Measurements from ENCODE around the gene CLPTM1L.

The CLPTM1L gene

DNA sequence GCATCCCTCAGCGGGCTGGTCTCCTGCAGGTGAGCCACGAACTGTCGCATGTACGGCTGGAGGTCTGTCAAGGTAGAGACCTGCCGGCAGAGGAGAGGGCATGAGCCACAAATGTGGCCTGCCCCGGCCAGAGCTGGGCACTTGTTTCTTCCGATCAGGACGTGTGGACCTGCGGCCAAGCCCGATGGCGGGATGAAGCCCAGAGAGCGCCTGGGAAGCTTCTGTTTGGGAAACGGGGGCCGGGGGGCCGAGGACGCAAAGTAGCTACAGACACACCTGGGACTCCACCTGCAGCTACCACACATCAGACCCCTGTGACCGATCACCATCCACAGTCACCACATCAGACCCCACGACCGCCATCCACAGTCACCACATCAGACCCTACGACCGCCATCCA lies 72.7 kb downstream of the CLPTM1L start:
- no peak for DNase-seq

DNA sequence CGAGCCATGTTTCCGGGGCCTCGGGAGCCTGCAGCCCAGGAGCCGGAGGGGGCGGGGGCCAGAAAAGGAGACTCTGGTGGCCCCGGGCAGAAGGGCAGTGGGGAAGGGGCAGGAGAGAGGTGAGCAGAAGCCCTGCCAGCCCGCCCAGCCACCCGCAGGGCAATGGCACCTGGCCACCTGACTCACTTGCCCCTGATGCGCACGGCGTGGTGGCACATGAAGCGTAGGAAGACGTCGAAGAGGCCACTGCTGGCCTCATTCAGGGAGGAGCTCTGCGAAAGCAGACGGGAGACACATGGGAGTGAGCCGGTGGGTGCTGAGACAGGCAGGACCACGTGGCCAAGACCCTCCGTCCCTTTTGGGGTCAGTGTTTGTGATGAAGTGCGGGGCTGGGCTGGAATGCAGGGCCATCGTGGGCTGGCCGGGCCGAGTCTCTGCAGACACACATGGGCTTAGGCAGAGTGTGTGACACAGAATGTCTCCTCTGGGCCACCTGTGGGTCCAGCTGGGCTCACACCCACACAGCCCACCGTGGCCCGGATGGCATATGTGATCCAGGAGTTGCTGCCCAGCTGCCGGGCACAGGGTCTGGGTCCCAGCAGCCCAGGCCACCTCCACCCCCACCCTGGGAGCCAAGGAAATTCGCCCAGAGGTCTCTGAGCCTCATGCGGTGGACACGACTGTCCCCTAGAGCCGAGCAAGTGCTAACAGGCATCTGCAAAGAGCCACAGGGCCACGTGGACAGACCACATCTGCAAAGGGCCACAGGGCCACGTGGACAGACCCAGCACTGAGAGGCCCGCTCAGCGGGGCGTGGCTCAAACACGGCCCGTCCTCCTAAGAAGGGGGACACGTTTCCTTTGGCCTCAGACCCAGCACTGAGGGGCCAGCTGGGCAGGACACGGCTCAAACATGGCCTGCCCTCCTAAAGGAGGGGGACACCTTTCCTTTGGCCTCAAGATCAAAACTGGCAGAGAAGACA lies 73.7 kb downstream of the CLPTM1L start:
- DNase-seq = no peak

DNA sequence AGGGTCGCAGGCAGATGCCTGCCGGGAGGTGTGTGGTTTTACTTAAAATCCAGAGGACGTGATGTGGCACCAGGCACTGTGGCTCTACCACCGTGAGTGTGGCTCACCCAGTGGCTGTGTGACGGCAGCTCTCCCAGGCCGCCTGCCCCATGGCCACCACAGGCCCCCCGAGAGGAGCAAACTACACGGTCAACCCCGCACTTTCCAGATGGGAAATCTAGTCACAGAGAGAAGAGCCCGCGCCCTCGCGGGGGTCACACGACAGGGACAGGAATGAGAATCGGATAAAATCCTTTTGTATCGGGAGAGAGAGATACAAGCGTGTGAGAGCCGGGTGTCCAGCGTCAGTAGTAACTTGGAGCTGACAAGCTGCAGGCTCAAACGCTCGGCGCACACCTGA lies 74.5 kb downstream of the CLPTM1L start:
- DNase-seq = no peak

DNA sequence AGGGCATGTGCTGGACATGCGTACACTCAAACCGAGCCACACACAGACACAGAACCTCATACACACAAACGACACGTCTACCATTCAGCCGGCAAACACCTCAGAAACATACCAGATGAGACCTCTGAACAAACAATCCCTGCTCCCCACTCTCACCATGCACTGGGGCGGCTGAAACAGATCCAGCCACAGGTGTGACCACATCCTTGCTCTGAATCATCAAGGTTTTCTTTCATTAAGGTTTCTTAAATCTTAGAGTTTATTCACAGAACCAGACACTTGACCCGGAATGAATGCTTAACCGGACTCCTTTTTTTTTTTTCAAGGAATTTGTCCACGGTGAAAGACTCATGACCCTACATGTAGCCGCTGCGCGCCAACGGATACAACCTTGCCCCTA lies 76.2 kb downstream of the CLPTM1L start:
- peak; percentile 24 for DNase-seq

DNA sequence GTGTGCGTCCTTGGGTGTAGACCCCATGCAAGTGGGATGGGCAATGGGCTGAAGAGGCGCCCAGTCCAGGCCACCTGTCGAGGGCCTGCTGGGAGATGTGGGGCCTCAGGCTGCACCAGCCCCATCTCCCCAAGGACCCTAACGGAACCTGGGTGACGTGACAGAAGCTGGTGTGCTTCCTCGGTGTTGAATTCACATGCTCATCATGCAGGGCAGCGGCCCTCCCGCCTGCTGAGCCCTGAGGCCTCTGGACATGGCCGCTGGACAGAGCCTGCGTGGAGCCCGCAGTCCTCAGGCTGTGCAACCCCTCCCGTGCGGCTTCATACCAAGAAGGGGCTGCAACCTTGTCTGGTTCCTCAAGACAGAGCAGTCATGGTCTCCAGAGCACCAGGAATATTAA lies 76.8 kb downstream of the CLPTM1L start:
- DNase-seq = no peak

Measured in T-helper 9 cell (primary cell).